CD4-positive, CD25-positive, alpha-beta regulatory T cell (primary cell): ENCODE measurements around the gene NAA11. TPM values are rescaled to one million over a fixed set of nuclear protein-coding genes. Genes with fewer than 3 reads are reported as not detected.

Source experiments
- ATAC-seq, 2 donors: fragments of 150-1000 bp; cut with Tn5 transposase; one replicate each; pipeline ENCODE4 v1.10.0; 2021; ENCODE audit warnings: low read depth in 2 of 2, moderate number of reproducible peaks in 2 of 2, moderate library complexity in 1 of 2
- DNase-seq, 3 donors: peaks; one replicate each; pipeline versions ENCODE4 v3.0.0 to v3.0.0-alpha.2; 2012 to 2022; ENCODE audit warnings: mixed read lengths in 1 of 3
- H3K27ac ChIP-seq: one replicate; pipeline ENCODE4 v1.7.0; 2013; ENCODE audit warnings: mild to moderate bottlenecking, low read length; ENCODE audit not compliant: insufficient read depth, poor library complexity, severe bottlenecking
- H3K27me3 ChIP-seq: one replicate; pipeline ENCODE4 v1.7.0; 2013; ENCODE audit warnings: low read length; ENCODE audit not compliant: control insufficient read depth, insufficient read depth
- H3K36me3 ChIP-seq: one replicate; pipeline ENCODE4 v1.7.0; 2013; ENCODE audit warnings: mild to moderate bottlenecking, low read length, moderate library complexity; ENCODE audit not compliant: control insufficient read depth, insufficient read depth
- H3K4me1 ChIP-seq: 2 replicates; pipeline ENCODE4 v1.7.0; 2013; ENCODE audit warnings: mild to moderate bottlenecking, low read length; ENCODE audit not compliant: insufficient read depth, control insufficient read depth, poor library complexity, severe bottlenecking
- H3K4me3 ChIP-seq: one replicate; pipeline ENCODE4 v1.7.0; 2013; ENCODE audit warnings: low read depth, mild to moderate bottlenecking, low read length, moderate library complexity
- H3K9me3 ChIP-seq, 2 experiments: 1 replicate in 1 of 2; 2 replicates in 1 of 2; pipeline ENCODE4 v1.7.0; 2013; ENCODE audit warnings: low read length in 2 of 2, mild to moderate bottlenecking in 1 of 2, moderate library complexity in 1 of 2; ENCODE audit not compliant: control insufficient read depth in 2 of 2
- H3K27ac Mint-ChIP-seq, 3 donors: one replicate each; pipeline ENCODE4 v1.8.0; 2020 to 2022; ENCODE audit warnings: mild to moderate bottlenecking in 3 of 3, mixed read lengths in 3 of 3, moderate library complexity in 2 of 3
- H3K27me3 Mint-ChIP-seq: one replicate; pipeline ENCODE4 v1.8.0; 2022; ENCODE audit warnings: mild to moderate bottlenecking, mixed read lengths
- H3K36me3 Mint-ChIP-seq: one replicate; pipeline ENCODE4 v1.8.0; 2020; ENCODE audit warnings: mixed read lengths
- H3K4me1 Mint-ChIP-seq, 4 donors: one replicate each; pipeline ENCODE4 v1.8.0; 2020 to 2022; ENCODE audit warnings: mixed read lengths in 4 of 4, mild to moderate bottlenecking in 1 of 4
- H3K4me3 Mint-ChIP-seq, 4 donors: one replicate each; pipeline ENCODE4 v1.8.0; 2020 to 2022; ENCODE audit warnings: mild to moderate bottlenecking in 4 of 4, mixed read lengths in 4 of 4, moderate library complexity in 3 of 4
- H3K9me3 Mint-ChIP-seq, 7 donors: one replicate each; pipeline ENCODE4 v1.8.0; 2020 to 2022; ENCODE audit warnings: mixed read lengths in 7 of 7, mild to moderate bottlenecking in 3 of 7, moderate library complexity in 2 of 7
- polyA plus RNA-seq, 4 donors: library from polyadenylated mRNA; unstranded; fragments of 300-500 nt; fragmentation: Illumina TruSeq; gene quantifications; one replicate each; pipeline ENCODE4 v1.2.3, GENCODE V29; 2021
- total RNA-seq: library from RNA; stranded (reverse); gene quantifications from one replicate; pipeline ENCODE4 v1.2.3, GENCODE V29; 2022

The NAA11 gene
- total RNA-seq (not detected), polyA plus RNA-seq (not detected)

DNA sequence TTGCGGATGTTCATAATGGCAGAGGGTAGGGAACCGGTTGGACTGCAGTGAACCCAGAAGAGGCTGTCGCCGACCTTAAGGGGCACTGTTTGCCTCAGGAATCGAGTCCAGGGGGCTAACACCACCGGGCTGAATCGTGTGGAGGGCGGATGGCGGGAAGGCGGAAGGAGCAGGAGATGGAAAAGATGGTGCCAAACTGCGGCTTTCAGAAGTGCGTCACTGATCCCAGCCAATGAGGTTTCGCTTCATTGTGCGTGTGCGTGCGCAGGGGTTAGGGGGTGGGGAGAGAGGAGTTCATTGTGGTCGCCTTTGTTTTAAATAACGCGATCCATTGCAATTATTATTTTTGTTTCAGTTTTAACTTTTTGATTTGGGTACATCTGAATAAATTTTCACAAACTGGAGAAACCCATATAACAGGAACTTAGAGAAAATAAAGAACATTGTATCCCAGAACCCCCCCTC, at the start of gene NAA11:
NAA11 (minus strand) TSS at position 198 of the 465 bp plus-strand sequence; CDS start at position 14, 184 bp downstream.
- ATAC-seq (no peak), DNase-seq (no peak)
- Histone ChIP-seq H3K27ac (no peak within 1 kb of the TSS), H3K36me3 (no peaks in the 10 kb centered on the region), H3K9me3 (no peaks in the 10 kb centered on the region), H3K4me3 (no peak within 1 kb of the TSS), H3K4me1 (no peaks in the 10 kb centered on the region), H3K27me3 (no peaks in the 10 kb centered on the region)
- Mint-ChIP-seq H3K4me3 (no peak within 1 kb of the TSS), H3K9me3 (peaks cover 0 to 2% (median 0%) of the 10 kb centered on the region in 7 donors), H3K27me3 (no peaks in the 10 kb centered on the region), H3K27ac (no peak within 1 kb of the TSS), H3K4me1 (peaks cover 0 to under 1% (median 0%) of the 10 kb centered on the region in 4 donors), H3K36me3 (no peaks in the 10 kb centered on the region)

DNA sequence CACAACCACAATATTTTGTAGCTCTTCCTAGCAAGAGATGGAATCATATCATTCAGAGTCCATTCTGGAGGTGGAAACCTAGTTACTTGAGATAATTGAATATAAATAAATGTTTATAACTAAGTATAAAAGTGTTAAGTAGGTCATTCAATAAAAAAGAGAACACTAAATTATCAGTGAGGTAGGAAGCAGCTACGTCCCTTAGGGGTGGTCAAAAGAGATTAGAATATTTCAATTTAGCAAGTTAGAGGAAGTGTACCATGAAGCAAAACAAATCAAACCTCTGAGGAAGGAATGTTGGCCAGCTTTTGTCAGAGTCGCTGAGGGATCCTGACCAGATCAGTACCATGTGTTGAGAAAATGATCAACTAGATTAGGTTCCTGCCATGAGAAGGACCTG, 44.2 kb upstream of the NAA11 start:
- Mint-ChIP-seq H3K4me3 (no peak overlapping the region), H3K27ac (no peak overlapping the region), H3K36me3 (no peaks in the 10 kb centered on the region), H3K9me3 (peaks cover 0 to 3% (median 0%) of the 10 kb centered on the region in 7 donors), H3K27me3 (peaks cover 5% of the 10 kb centered on the region), H3K4me1 (no peaks in the 10 kb centered on the region)
- no peak overlapping the region for H3K27ac ChIP-seq
- no peak overlapping the region for H3K4me3 ChIP-seq
- H3K27me3 ChIP-seq: no peaks in the 10 kb centered on the region
- H3K36me3 ChIP-seq: no peaks in the 10 kb centered on the region
- no peaks in the 10 kb centered on the region for H3K9me3 ChIP-seq
- ATAC-seq (no peak), DNase-seq (no peak)
- no peaks in the 10 kb centered on the region for H3K4me1 ChIP-seq

DNA sequence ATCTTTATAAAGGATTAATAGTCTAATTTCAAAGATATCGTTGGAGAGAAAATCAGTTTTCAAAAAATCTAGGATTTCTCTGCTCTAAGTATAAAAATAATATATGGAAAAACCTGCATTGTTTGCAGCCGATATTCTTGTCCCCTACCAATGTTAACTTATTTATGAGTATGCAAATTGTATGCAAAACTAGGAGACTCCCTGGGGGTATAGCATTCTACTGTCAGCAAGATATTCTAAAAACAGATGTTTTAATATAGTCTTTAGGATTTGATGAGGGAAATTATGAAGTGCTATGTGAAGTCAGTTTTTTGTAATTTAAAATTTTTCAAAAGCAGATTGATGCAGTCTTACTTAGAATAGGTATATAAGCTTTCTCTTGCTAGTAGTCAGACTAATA, 41.2 kb upstream of the NAA11 start:
- Histone ChIP-seq H3K4me3 (no peak overlapping the region), H3K36me3 (no peaks in the 10 kb centered on the region), H3K9me3 (no peaks in the 10 kb centered on the region), H3K4me1 (no peaks in the 10 kb centered on the region), H3K27ac (no peak overlapping the region), H3K27me3 (no peaks in the 10 kb centered on the region)
- ATAC-seq: no peak
- Mint-ChIP-seq H3K4me1 (no peaks in the 10 kb centered on the region), H3K4me3 (no peak overlapping the region), H3K27ac (no peak overlapping the region), H3K9me3 (peaks cover 0 to 2% (median 0%) of the 10 kb centered on the region in 7 donors), H3K36me3 (no peaks in the 10 kb centered on the region), H3K27me3 (peaks cover 5% of the 10 kb centered on the region)
- no peak for DNase-seq

DNA sequence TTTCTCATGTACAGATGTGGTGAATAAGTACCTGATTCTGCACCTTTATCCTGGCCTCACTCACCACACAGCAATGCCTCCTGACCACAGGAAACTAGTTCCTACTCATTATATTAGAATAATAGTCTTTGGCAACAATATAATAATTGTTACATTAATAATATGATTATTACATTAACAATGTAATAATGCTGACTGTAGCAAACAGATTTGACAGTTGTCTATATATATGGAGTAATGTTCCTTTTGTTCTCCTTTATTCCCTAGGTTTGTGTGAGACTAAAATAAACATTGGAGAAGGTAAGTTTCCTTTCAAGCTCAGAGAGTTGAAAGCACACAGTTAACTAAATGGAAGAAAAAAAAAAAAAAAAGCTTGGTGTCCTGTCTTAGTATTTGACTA, 40.6 kb upstream of the NAA11 start:
- DNase-seq (no peak), ATAC-seq (no peak)
- Histone ChIP-seq H3K36me3 (no peaks in the 10 kb centered on the region), H3K27me3 (no peaks in the 10 kb centered on the region), H3K27ac (no peak overlapping the region), H3K4me3 (no peak overlapping the region), H3K9me3 (no peaks in the 10 kb centered on the region), H3K4me1 (no peaks in the 10 kb centered on the region)
- H3K9me3 Mint-ChIP-seq: peaks cover 0 to 2% (median 0%) of the 10 kb centered on the region in 7 donors
- no peaks in the 10 kb centered on the region for H3K4me1 Mint-ChIP-seq
- H3K27me3 Mint-ChIP-seq: peaks cover 5% of the 10 kb centered on the region
- H3K36me3 Mint-ChIP-seq: no peaks in the 10 kb centered on the region
- H3K27ac Mint-ChIP-seq: no peak overlapping the region
- no peak overlapping the region for H3K4me3 Mint-ChIP-seq

DNA sequence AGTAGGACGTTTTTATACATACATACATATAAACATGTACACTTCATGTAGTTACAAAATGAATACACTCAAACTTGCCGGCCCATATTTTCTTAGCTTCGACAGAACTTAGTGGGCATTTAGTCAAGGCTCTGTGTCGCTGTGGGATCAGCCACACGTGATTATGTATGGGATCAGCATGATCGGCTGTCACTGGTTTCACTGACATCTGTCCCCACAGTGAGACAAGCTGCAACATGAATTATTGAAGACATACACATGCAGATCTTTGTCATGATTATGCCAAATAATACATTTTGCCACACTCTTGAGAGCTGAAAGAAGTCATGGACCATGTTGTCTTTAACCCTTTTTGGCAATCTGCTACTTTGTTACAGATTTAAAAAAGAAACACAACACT, 38.2 kb upstream of the NAA11 start:
- Mint-ChIP-seq H3K36me3 (no peaks in the 10 kb centered on the region), H3K4me3 (no peak overlapping the region), H3K27me3 (no peaks in the 10 kb centered on the region), H3K4me1 (no peaks in the 10 kb centered on the region), H3K9me3 (no peaks in the 10 kb centered on the region), H3K27ac (no peak overlapping the region)
- no peak overlapping the region for H3K27ac ChIP-seq
- ATAC-seq: no peak
- no peaks in the 10 kb centered on the region for H3K27me3 ChIP-seq
- no peak overlapping the region for H3K4me3 ChIP-seq
- DNase-seq: no peak
- H3K36me3 ChIP-seq: no peaks in the 10 kb centered on the region
- no peaks in the 10 kb centered on the region for H3K4me1 ChIP-seq
- H3K9me3 ChIP-seq: no peaks in the 10 kb centered on the region

DNA sequence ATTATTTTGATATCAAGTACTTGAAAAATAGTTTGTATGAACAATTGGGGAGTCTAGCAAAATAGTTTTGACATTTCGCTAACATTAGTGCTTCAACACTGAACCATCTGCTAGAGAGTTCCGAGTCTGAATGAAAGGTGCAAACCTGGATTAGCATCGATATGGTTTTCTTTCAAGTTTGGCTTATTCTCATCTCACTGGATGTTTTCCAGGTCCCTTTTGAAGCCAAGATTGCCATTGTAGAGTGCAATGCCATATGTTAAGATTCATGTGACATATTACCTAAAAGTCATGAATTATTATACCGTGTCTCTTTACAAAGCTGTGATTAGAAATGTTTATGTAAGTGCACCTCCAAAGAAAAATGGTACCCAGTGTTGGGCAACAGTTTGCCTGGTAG, 36.8 kb upstream of the NAA11 start:
- Histone ChIP-seq H3K27ac (no peak overlapping the region), H3K4me1 (no peaks in the 10 kb centered on the region), H3K4me3 (no peak overlapping the region), H3K9me3 (no peaks in the 10 kb centered on the region), H3K36me3 (no peaks in the 10 kb centered on the region), H3K27me3 (no peaks in the 10 kb centered on the region)
- ATAC-seq: no peak
- Mint-ChIP-seq H3K36me3 (no peaks in the 10 kb centered on the region), H3K27ac (no peak overlapping the region), H3K4me3 (no peak overlapping the region), H3K4me1 (no peaks in the 10 kb centered on the region), H3K9me3 (no peaks in the 10 kb centered on the region), H3K27me3 (no peaks in the 10 kb centered on the region)
- DNase-seq: no peak

DNA sequence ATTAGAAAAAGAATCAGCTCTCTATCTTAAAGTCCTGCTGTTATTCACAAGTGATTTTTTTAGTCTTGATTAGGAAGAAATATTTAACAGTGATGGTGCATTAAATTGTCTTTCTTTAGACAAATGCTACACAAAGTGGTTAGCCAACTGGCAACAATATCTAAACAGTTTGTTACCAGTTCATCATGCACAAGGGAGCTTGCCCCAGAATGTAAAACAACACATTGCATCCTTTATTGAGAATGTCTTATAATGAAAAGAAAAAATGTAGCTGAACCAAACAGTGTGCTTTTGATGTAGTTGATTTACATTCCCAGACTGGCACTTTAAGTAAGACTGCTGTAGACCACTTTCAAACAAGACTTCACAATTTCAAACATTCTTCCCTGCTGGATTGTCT, 34.1 kb upstream of the NAA11 start:
- H3K4me1 Mint-ChIP-seq: no peaks in the 10 kb centered on the region
- DNase-seq (no peak), ATAC-seq (no peak)

DNA sequence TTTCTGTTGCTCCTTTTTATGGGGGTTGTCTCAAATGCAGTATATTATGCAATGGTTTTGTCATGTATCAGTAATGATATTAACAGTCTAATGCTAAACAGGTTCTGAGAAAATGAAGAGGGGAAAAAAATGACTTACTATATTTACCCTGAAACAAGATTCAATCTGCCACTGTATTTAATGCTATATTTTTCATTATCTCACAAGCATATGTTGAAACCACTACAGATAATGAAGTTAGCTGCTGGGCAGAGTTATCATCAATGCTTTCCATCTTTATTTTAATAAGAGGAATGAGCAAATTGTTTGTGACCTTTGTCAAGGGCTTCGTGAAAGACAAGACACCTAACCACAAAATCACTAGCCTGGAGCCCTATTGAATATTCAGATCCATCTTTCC, 32.6 kb upstream of the NAA11 start:
- Histone ChIP-seq H3K36me3 (no peaks in the 10 kb centered on the region), H3K9me3 (no peaks in the 10 kb centered on the region), H3K4me3 (no peak overlapping the region), H3K27me3 (no peaks in the 10 kb centered on the region), H3K27ac (no peak overlapping the region), H3K4me1 (no peaks in the 10 kb centered on the region)
- Mint-ChIP-seq H3K4me3 (no peak overlapping the region), H3K36me3 (no peaks in the 10 kb centered on the region), H3K27me3 (no peaks in the 10 kb centered on the region), H3K9me3 (no peaks in the 10 kb centered on the region), H3K27ac (no peak overlapping the region), H3K4me1 (no peaks in the 10 kb centered on the region)
- ATAC-seq: no peak
- DNase-seq: no peak

More for the DNA sequence above, 34.1 kb upstream of the NAA11 start:
- H3K27ac Mint-ChIP-seq: no peak overlapping the region
- Histone ChIP-seq H3K4me3 (no peak overlapping the region), H3K36me3 (no peaks in the 10 kb centered on the region), H3K27me3 (no peaks in the 10 kb centered on the region), H3K4me1 (no peaks in the 10 kb centered on the region), H3K9me3 (no peaks in the 10 kb centered on the region), H3K27ac (no peak overlapping the region)
- no peaks in the 10 kb centered on the region for H3K27me3 Mint-ChIP-seq
- H3K9me3 Mint-ChIP-seq: no peaks in the 10 kb centered on the region
- no peaks in the 10 kb centered on the region for H3K36me3 Mint-ChIP-seq
- H3K4me3 Mint-ChIP-seq: no peak overlapping the region
